DMS53 treated with DMSO at 0.1 percent for 48 hours (cell line): ENCODE results near the gene NOL4.

ENCODE experiments used
- DNase-seq: peaks from one replicate; lab custom pipeline; 2025; ENCODE audit not compliant: unreplicated experiment; lab: John Stamatoyannopoulos, UW

Gene NOL4

DNA sequence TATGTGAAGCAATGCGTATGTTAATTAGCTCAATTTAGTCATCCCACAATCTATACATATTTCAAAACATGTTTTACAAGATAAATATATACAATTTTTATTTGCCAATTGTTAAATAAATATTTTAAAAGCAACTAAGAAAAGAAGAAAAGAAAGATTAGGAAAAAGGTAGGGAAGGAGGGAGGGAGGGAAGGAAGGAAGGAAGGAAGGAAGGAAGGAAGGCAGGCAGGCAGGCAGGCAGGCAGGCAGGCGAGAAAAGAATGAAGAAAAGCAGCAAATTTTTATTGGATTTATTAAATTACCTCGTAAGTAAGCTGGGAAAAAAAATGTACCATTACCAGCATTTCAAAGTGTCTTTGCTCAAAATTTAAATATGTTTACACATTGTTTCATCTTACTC, 30.5 kb downstream of the NOL4 start:
- no peak for DNase-seq

- DNase-seq = no peak
Measured at GRCh38 chr18:34189656-34190435, 34.9 kb downstream of the NOL4 start.
